GM19025 (cell line): ENCODE data around the gene EMP3.
"Not testable (repeated sequence)": the region's sequence is repeated elsewhere in the genome, so short reads cannot be mapped to it uniquely, and the experiment has no call there.

Experiments
- ATAC-seq: cut with Tn5 transposase; IDR thresholded peaks from one replicate; pipeline ENCODE4 v1.9.1; 2021; ENCODE audit warnings: mild to moderate bottlenecking, low read depth, moderate library complexity; ENCODE audit not compliant: unreplicated experiment

The EMP3 gene

GRCh38 chr19:48325265-48325910, at the start of gene EMP3:
EMP3 (plus strand) TSS chr19:48325552; CDS start chr19:48326845, 1,293 bp downstream.
- ATAC-seq: no peak

- ATAC-seq: no peak
These were observed 45.6 kb upstream of the EMP3 start for GRCh38 chr19:48279747-48280146.

GRCh38 chr19:48283908-48284307, 41.4 kb upstream of the EMP3 start:
- ATAC-seq: no peak

GRCh38 chr19:48284896-48285295, 40.5 kb upstream of the EMP3 start:
- ATAC-seq: no peak

GRCh38 chr19:48287748-48288147, 37.6 kb upstream of the EMP3 start:
- ATAC-seq: no peak

GRCh38 chr19:48290401-48290770, 35.0 kb upstream of the EMP3 start:
- no peak for ATAC-seq

GRCh38 chr19:48290771-48291488, 34.4 kb upstream of the EMP3 start:
- ATAC-seq: no peak

- ATAC-seq: not testable (repeated sequence)
These were observed 33.9 kb upstream of the EMP3 start for GRCh38 chr19:48291489-48291815.

GRCh38 chr19:48292798-48293197, 32.6 kb upstream of the EMP3 start:
- no peak for ATAC-seq

GRCh38 chr19:48295458-48295857, 29.9 kb upstream of the EMP3 start:
- ATAC-seq: no peak

GRCh38 chr19:48296963-48297734, 28.2 kb upstream of the EMP3 start:
- no peak for ATAC-seq

- ATAC-seq: no peak
These were observed 27.4 kb upstream of the EMP3 start for GRCh38 chr19:48297975-48298374.

GRCh38 chr19:48301886-48302599, 23.3 kb upstream of the EMP3 start:
- ATAC-seq: no peak

- no peak for ATAC-seq
These were observed 22.8 kb upstream of the EMP3 start for GRCh38 chr19:48302600-48302959.

GRCh38 chr19:48303367-48303766, 22.0 kb upstream of the EMP3 start:
- ATAC-seq: no peak

- ATAC-seq: no peak
These were observed 21.5 kb upstream of the EMP3 start for GRCh38 chr19:48303866-48304265.

- ATAC-seq: no peak
These were observed 16.4 kb upstream of the EMP3 start for GRCh38 chr19:48308631-48309586.

GRCh38 chr19:48309731-48310130, 15.6 kb upstream of the EMP3 start:
- not testable (repeated sequence) for ATAC-seq

GRCh38 chr19:48310227-48310626, 15.1 kb upstream of the EMP3 start:
- no peak for ATAC-seq

- no peak for ATAC-seq
These were observed 14.0 kb upstream of the EMP3 start for GRCh38 chr19:48311384-48311783.
